Measurements from ENCODE around the gene UBN2. TPM values are rescaled to one million over a fixed set of nuclear protein-coding genes. Genes with fewer than 3 reads are reported as not detected.

The UBN2 gene
- total RNA-seq, 2 donors from 2014 or later = 13.9 to 25.2 TPM

DNA sequence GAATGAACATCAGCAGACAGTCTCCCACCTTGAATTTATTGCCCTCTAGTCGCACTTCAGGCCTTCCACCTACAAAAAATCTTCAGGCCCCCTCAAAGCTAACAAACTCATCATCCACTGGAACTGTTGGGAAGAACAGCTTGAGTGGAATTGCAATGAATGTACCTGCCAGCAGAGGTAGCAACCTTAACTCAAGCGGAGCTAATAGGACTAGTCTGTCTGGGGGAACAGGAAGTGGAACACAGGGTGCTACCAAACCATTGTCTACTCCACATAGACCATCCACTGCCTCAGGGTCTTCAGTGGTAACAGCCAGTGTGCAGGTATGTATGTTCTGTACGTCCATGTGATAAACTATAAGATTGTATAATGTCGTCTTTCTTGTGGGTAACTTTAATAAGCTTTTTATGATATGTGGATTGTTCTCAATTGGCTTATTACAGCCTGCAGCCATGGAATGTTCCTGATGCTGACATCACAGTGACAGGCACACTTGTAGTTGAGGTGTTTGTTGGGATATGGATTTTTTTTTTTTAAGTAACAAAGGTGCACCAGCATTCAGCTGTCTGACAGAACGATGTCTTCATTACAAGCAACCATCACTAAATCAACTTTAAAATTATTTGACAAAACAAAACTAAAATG is 53.3 kb downstream of the UBN2 start:
- H3K36me3 ChIP-seq = peaks cover 0 to 6% of the 10 kb centered on the region in 2 donors
- intact Hi-C loops (cut with DNase I) = no loop called here

DNA sequence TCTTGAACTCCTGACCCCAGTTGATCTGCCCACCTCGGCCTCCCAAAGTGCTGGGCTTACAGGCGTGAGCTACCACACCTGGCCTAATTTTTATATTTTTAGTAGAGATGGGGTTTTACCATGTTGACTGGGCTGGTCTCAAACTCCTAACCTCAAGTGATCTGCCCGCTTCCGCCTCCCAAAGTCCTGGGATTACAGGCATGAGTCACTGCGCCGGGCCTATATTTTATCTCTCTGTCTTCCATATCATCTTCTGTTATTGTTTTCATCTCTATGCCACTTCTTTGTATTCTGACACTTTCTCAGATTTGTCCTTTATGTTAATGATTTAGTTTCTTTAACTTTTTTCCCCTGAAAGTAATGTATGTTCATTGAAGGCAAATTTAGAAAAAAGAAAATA is 55.1 kb downstream of the UBN2 start:
- WGBS = 95% methylated on average over 6 of the region's 6 CpGs
- H3K27ac ChIP-seq = no peak overlapping the region
- TF ChIP-seq, protein P1, sequence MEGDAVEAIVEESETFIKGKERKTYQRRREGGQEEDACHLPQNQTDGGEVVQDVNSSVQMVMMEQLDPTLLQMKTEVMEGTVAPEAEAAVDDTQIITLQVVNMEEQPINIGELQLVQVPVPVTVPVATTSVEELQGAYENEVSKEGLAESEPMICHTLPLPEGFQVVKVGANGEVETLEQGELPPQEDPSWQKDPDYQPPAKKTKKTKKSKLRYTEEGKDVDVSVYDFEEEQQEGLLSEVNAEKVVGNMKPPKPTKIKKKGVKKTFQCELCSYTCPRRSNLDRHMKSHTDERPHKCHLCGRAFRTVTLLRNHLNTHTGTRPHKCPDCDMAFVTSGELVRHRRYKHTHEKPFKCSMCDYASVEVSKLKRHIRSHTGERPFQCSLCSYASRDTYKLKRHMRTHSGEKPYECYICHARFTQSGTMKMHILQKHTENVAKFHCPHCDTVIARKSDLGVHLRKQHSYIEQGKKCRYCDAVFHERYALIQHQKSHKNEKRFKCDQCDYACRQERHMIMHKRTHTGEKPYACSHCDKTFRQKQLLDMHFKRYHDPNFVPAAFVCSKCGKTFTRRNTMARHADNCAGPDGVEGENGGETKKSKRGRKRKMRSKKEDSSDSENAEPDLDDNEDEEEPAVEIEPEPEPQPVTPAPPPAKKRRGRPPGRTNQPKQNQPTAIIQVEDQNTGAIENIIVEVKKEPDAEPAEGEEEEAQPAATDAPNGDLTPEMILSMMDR (IDR thresholded peaks at IDR 0.05) = no peak
- TF ChIP-seq POLR2A (IDR thresholded peaks at IDR 0.05) (no peak), POLR2AphosphoS5 (IDR thresholded peaks at IDR 0.05) (no peak)
- intact Hi-C loops (cut with DNase I) = no loop called here
- no peak for DNase-seq (ENCODE audit: low spot score)
- no peaks in the 10 kb centered on the region for H3K27me3 ChIP-seq (replicated peaks; ENCODE audit: insufficient read depth)
- H3K36me3 ChIP-seq = peaks cover 0 to 6% of the 10 kb centered on the region in 2 donors
- no peak overlapping the region for H3K4me3 ChIP-seq
- H3K4me1 ChIP-seq (replicated peaks) = no peaks in the 10 kb centered on the region
- H3K9me3 ChIP-seq = no peaks in the 10 kb centered on the region

More for the DNA sequence above, 53.3 kb downstream of the UBN2 start:
- Histone ChIP-seq H3K9me3 (no peaks in the 10 kb centered on the region), H3K27me3 (replicated peaks; ENCODE audit: insufficient read depth) (no peaks in the 10 kb centered on the region), H3K27ac (no peak overlapping the region), H3K4me1 (replicated peaks) (no peaks in the 10 kb centered on the region), H3K4me3 (no peak overlapping the region)
- 86% methylated on average over 5 of the region's 5 CpGs for WGBS
- TF ChIP-seq, protein P1 (IDR thresholded peaks at IDR 0.05) = no peak
- TF ChIP-seq POLR2AphosphoS5 (IDR thresholded peaks at IDR 0.05) (no peak), POLR2A (IDR thresholded peaks at IDR 0.05) (no peak)
- DNase-seq (ENCODE audit: low spot score) = no peak

DNA sequence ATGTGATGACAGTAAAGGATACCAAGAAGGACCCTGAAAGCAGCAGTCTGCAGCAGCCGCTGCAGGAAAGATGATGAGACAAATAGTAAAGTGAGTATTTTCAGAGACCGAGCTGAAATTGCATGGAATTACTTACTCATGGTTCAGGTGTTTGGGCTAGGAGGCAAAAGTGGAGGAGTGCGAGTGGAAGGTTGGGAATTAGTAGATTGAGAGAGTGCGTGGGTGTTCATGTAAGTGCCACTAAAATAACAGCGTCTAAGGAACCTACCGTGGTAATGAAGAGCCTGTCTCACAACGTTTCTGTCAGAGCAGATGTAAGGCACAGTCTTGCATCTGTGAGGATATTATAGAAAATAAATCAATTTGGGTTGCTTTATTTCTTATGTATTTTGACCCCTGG is 61.8 kb downstream of the UBN2 start:
- Histone ChIP-seq H3K9me3 (no peaks in the 10 kb centered on the region), H3K27me3 (replicated peaks; ENCODE audit: insufficient read depth) (no peaks in the 10 kb centered on the region), H3K4me1 (replicated peaks) (no peaks in the 10 kb centered on the region), H3K36me3 (no peaks in the 10 kb centered on the region), H3K27ac (no peak overlapping the region), H3K4me3 (no peak overlapping the region)
- intact Hi-C loops (cut with DNase I) = no loop called here
- WGBS = 90% methylated on average over 7 of the region's 7 CpGs
- no peak for DNase-seq (ENCODE audit: low spot score)
- TF ChIP-seq POLR2AphosphoS5 (IDR thresholded peaks at IDR 0.05) (no peak), POLR2A (IDR thresholded peaks at IDR 0.05) (no peak)
- TF ChIP-seq, protein P1 (IDR thresholded peaks at IDR 0.05) = no peak

DNA sequence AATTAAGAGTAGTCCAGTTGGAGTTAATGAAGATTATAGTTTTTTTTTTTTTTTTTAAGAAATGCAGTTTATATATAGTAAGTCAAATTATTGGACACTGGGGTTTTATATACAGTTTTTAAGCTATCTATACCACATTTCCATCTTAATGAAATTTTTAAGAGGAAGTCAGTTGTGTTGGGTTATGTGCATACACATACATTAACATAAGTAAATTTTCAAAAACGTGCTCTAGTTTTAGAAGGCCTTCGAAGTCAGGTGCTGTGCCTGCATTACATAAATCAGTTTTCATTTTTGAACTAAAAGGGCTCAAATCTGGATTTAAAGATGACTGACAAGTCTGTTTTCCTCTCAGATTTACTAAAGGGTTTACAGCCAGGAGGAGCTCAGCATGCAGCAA is 62.5 kb downstream of the UBN2 start:
- no peaks in the 10 kb centered on the region for H3K36me3 ChIP-seq
- no peaks in the 10 kb centered on the region for H3K27me3 ChIP-seq (replicated peaks; ENCODE audit: insufficient read depth)
- no peaks in the 10 kb centered on the region for H3K9me3 ChIP-seq
- 86% methylated on average over 2 of the region's 2 CpGs for WGBS
- TF ChIP-seq POLR2AphosphoS5 (IDR thresholded peaks at IDR 0.05) (no peak), POLR2A (IDR thresholded peaks at IDR 0.05) (no peak)
- TF ChIP-seq, protein P1 (IDR thresholded peaks at IDR 0.05) = no peak
- no peak overlapping the region for H3K27ac ChIP-seq
- DNase-seq (ENCODE audit: low spot score) = no peak
- H3K4me3 ChIP-seq = no peak overlapping the region
- H3K4me1 ChIP-seq (replicated peaks) = no peaks in the 10 kb centered on the region
- intact Hi-C loops (cut with DNase I) = no loop called here

DNA sequence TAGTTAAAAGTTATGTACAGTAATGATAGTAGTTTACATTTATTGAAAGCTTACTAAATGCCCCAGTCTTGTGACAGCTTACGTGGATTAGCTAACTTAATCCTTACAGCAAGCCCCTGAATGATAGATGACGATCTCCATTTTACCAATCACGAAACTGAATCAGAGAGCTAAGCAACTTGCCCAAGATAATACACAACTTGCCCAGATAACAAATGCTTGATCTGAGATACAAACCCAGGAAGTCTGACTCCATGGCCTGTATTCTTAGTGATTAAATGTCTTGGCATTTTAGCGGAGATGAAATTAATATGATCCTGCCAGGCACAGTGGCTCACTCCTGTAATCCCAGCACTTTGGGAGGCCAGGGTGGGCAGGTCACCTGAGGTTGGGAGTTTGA is 63.2 kb downstream of the UBN2 start:
- Histone ChIP-seq H3K4me3 (no peak overlapping the region), H3K4me1 (replicated peaks) (no peaks in the 10 kb centered on the region), H3K36me3 (no peaks in the 10 kb centered on the region), H3K27me3 (replicated peaks; ENCODE audit: insufficient read depth) (no peaks in the 10 kb centered on the region), H3K27ac (no peak overlapping the region), H3K9me3 (no peaks in the 10 kb centered on the region)
- no peak for TF ChIP-seq POLR2A (IDR thresholded peaks at IDR 0.05)
- no peak for TF ChIP-seq POLR2AphosphoS5 (IDR thresholded peaks at IDR 0.05)
- intact Hi-C loops (cut with DNase I) = no loop called here
- 94% methylated on average over 4 of the region's 4 CpGs for WGBS
- no peak for DNase-seq (ENCODE audit: low spot score)

Measured in prostate gland (tissue), 2 donors.